Esophagus muscularis mucosa (tissue), 4 donors: Measurements from ENCODE around the gene ATPAF2.

Experiments used
- EP300 ChIP-seq: sonication (generic); formaldehyde crosslinking; IDR thresholded peaks from one replicate; pipeline ENCODE4 v1.6.1; 2017; ENCODE audit warnings: antibody characterized with exemption
- POLR2A ChIP-seq: fragments of 450-650 bp; IDR thresholded peaks from one replicate; pipeline ENCODE4 v1.6.1; 2017; ENCODE audit warnings: antibody characterized with exemption, moderate library complexity, mild to moderate bottlenecking, low read depth
- POLR2AphosphoS5 ChIP-seq, 2 donors: sonication (generic); formaldehyde crosslinking; IDR thresholded peaks; one replicate each; pipeline ENCODE4 v1.6.1; 2017; ENCODE audit warnings: antibody characterized with exemption in 2 of 2
- TF ChIP-seq, protein P1 (sequence below), 3 experiments: fragments of 200-600 bp in 2 of 3; fragments of 450-650 bp in 1 of 3; sonication (generic) in 2 of 3; IDR thresholded peaks; one replicate each; pipeline ENCODE4 v1.5.1; 2017 to 2019; ENCODE audit warnings: antibody characterized with exemption in 3 of 3, mild to moderate bottlenecking in 2 of 3, moderate library complexity in 1 of 3

DNA sequence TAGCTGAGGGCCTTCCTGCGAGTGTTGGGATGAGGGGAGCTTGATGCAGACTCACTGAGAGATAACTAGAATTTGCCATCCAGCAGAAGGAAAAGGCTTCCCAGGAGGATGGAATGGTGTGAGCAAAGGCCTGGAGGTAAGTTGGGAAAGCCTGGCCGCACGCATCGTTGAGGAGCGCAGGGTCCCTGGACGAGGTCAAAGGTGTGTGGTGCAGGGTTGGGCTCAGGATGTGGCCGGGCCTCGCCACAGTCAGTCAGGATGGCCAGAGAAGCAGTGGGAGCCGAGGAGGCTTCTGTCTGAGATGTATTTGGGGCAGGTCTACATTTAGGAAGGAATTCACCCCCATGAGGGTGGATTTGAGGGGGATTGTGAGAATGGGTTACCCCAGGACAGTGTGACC is 49.9 kb downstream of the ATPAF2 start:
- TF ChIP-seq POLR2A (no peak), POLR2AphosphoS5 (IDR thresholded peaks at IDR 0.05) (no peak), EP300 (no peak)
- TF ChIP-seq, protein P1, sequence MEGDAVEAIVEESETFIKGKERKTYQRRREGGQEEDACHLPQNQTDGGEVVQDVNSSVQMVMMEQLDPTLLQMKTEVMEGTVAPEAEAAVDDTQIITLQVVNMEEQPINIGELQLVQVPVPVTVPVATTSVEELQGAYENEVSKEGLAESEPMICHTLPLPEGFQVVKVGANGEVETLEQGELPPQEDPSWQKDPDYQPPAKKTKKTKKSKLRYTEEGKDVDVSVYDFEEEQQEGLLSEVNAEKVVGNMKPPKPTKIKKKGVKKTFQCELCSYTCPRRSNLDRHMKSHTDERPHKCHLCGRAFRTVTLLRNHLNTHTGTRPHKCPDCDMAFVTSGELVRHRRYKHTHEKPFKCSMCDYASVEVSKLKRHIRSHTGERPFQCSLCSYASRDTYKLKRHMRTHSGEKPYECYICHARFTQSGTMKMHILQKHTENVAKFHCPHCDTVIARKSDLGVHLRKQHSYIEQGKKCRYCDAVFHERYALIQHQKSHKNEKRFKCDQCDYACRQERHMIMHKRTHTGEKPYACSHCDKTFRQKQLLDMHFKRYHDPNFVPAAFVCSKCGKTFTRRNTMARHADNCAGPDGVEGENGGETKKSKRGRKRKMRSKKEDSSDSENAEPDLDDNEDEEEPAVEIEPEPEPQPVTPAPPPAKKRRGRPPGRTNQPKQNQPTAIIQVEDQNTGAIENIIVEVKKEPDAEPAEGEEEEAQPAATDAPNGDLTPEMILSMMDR (IDR thresholded peaks at IDR 0.05) = no peak
